ENCODE measurements around the gene BLTP2.
A peak's percentile ranks its signal among the peaks of the same experiment; 100 is the strongest.
"Not testable (repeated sequence)": the region's sequence is repeated elsewhere in the genome, so short reads cannot be mapped to it uniquely, and the experiment has no call there.

Gene BLTP2

DNA sequence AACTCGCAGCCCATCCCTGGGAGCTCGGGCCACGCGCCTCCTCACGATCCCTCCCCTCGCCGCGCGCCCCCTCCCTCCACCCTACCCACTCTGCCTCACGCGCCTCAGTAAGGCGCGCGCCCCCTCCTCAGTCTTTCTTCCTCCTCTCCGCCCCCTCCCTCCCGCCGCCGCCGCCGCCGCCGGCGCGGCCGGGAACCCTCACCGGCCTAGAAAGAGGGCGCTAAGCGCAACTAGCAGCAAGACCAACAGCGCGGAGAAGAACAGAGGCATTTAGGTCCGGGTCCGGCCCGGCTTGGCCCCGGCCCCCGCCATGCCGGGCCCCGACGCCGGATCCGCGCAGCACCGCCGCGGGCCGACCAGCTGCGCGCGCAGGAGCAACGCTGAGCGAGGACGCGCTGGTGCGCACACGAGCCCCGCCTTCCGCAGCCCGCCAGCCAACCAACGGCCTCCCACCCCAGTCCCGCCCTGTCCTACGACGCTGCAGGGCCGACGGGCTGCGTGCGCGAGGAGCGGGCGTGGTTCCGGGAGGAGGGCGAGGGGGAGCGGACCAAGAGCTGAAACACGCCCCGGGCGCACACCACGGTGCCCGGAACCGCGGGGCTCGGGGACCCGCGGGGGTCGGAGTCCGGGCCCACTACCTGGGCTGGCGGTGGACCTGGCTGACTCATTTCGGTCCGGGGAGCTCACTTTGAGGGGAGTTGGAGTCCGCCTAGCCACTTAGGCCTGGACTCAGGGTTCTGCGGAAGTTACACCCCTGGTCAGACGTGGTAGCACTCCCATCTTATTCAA lies at the start of gene BLTP2:
TSS of gene BLTP2 (minus strand) at position 372 of the 789 bp plus-strand sequence. CDS start at position 270, 102 bp downstream.
- peak; percentile 94 for DNase-seq

GRCh38 chr17:28693869-28694268 lies 48.9 kb upstream of the BLTP2 start:
- no peak for DNase-seq

DNA sequence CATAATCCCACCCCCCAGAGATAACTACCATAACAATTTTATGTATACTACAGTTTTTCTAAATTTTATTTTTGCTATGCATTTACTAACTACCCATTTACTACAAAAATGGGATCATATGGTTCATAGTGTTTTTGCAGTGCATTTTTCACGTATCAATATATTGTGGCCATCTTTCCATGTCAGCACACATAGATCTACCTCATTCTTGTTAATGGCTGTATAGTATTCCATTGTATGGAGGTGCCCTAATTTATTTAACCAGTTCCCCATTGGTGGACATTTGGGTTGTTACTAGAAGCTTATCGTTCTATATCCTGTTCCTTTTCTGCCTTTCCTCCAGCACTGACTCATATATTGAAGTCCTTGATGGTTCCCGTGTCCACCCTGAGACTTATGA lies 44.1 kb upstream of the BLTP2 start:
- DNase-seq: no peak

DNA sequence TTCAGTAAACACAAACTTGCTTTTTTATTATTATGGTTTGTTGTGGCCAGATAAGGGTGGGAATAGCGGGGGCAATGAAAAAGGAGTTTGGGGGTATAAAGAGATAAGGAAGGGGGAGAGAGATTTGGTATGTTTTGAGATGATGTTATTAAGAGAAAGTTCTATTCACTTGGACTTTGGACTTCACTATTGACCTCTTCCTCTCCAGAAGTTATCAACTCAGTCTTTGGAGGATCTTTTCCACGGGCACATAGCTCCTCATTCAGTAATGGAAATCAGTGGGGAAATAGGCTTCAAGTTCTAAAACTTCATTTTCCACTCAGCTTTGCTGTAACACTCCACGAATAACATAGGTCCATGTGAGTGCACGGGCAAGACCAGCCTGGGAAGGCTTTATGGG lies 43.5 kb upstream of the BLTP2 start:
- DNase-seq: no peak

DNA sequence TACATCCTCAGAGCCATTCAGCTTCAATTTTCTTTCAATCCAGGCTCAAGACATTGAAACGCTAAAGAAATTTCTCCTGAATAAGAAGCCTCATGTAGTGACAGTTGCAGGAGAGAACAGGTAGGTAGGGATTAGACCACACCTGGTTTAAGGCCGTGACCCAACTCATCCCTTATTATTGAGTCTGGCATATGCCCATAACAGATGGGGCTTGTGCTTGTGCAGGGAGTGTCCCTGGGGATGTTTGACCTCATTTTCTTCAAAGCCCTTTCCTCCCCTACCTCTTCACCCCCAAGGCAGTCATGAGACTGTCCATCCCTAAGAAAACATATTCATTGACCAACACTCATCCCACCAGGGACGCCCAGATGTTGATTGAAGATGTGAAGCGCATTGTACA lies 41.3 kb upstream of the BLTP2 start:
- DNase-seq: no peak

DNA sequence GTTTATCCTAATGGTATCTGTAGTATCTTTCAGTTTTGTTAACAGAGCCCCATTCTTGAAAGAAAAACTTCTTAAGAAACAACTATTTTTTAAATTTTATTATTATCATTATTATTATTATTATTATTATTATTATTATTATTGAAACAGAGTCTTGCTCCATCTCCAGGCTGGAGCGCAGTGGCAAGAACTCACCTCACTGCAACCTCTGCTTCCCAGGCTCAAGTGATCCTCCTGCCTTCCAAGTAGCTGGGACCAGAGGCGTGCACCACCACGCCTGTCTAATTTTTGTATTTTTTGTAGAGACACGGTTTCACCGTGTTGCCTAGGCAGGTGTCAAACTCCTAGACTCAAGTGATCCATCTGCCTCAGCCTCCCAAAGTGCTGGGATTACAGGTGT lies 40.4 kb upstream of the BLTP2 start:
- DNase-seq: no peak

DNA sequence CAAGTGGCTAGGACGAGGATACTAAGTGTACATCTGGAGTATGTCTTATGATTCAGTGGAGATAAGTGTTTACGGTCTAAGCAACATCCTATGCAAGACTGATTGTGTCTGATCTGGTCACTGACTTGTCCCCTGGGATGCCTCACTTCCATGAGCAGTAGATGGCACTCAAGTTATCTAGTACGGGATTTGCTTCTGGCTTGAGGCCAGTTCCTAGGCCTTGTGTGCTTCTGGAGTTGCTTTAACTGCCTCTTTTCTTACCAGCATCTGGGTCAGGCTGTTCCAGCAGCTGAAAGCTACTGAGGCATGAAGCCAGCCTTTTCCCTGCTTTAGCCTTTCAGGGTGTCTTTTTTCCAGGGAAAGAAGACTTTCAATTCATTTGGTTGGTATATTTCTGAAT lies 40.0 kb upstream of the BLTP2 start:
- peak; percentile 14 for DNase-seq

GRCh38 chr17:28682655-28683054 lies 37.7 kb upstream of the BLTP2 start:
- DNase-seq: no peak

GRCh38 chr17:28675980-28676379 lies 31.0 kb upstream of the BLTP2 start:
- DNase-seq: peak; percentile 93

DNA sequence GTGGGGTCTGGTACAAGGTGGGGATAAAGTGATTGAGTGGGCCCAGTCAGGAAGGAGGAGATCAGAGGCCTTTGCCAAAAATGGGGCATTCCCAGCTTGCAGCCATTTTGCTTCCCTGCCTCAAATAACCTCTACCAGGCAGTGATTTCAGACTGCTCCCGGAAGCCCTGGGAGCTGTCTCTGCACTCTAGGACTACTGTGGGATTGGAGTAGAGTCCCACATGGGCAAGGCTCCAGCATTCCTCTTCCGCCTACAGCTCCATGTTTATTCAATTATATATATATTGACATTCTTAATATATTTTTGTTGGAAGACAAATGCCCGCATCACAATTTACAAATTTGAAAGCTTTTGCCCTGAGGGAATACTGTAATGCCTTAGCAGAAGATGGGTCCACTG lies 30.5 kb upstream of the BLTP2 start:
- DNase-seq: no peak

DNA sequence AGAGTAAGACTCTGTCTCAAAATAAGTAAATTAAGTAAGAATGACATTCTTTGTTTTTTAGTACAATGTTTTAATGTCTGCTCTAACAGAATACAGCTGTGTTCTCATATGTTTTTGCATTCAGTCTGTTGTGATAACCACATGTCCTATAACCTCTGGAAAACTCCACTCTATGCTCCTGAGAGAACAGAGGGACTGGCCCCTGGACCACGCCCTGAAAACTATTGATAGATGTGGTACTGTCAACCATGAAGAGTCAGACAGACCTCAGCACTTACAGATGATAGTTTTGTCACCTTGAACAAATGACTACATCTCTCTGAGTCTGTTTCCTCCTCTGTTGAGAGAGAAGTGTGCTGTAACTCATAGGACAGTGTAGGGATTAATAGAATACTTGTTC lies 25.0 kb upstream of the BLTP2 start:
- DNase-seq: no peak

DNA sequence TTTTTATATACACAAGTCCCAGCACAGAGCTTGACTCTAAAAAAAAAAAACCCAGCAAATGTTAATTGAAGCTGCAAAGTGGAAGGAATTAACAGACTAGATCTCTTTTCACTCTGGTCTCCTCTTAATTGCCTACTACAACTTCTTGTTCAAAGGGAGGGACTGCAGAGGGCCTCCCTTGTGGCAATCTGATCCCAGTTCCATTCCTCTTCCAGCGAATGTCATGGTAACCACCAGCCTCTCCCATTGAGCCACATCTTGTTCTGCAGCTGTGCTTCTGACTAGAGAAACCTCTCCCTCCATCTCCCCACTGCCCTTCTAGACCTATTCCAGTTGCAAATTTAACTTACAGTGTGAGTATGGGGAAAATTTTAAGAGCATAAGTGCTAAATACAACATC lies 22.9 kb upstream of the BLTP2 start:
- DNase-seq: no peak

DNA sequence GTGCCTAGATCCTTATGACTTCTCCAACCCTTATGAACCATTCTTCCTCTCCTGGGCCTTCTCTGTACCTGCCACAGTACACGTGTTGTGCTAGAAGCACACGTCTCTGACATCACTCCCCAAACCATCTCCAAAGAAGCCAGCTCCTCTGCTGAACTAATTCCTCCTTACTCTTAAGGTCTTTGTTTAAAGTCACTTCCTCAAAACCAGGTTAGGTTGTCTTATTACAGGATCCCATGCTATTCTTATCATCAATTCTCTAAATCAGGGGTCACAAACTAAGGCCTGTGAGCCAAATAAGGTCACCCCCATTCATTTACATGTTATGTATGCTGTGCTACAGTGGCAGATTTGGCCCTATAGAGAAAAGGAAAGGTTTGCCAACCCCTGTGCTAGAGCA lies 21.0 kb upstream of the BLTP2 start:
- no peak for DNase-seq

DNA sequence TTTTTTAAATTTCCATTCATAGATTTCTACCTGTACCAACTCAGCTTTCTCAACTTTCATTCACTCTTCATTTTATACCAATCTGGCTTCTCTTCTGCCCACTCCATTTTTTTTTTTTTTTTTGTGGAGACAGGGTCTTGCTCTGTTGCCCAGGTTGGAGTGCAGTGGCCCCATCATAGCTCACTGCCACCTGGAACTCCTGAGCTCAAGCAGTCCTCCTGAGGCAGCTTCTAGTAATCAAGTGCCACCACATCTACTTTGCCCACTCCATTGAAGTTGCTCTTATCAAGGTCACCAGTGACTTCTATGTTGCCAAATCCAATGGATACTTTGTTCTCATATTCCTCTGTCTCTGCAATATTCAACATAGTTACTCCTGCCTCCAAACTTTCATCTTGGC lies 18.8 kb upstream of the BLTP2 start:
- no peak for DNase-seq

DNA sequence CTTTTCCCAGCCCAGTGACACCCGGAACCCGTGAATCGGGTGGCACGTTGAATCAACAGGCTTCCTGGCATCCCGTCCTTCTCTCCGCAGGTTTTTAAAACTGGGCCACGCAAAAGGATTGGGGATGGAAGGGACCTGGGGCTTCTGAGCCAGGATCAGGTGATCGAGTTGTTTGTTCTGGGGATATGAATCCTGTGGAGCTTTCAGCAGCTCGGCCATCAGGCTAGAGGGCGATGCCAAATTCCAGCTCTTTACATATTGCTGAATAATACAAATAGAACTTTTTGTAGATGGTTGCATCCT lies 17.5 kb upstream of the BLTP2 start:
- no peak for DNase-seq

DNA sequence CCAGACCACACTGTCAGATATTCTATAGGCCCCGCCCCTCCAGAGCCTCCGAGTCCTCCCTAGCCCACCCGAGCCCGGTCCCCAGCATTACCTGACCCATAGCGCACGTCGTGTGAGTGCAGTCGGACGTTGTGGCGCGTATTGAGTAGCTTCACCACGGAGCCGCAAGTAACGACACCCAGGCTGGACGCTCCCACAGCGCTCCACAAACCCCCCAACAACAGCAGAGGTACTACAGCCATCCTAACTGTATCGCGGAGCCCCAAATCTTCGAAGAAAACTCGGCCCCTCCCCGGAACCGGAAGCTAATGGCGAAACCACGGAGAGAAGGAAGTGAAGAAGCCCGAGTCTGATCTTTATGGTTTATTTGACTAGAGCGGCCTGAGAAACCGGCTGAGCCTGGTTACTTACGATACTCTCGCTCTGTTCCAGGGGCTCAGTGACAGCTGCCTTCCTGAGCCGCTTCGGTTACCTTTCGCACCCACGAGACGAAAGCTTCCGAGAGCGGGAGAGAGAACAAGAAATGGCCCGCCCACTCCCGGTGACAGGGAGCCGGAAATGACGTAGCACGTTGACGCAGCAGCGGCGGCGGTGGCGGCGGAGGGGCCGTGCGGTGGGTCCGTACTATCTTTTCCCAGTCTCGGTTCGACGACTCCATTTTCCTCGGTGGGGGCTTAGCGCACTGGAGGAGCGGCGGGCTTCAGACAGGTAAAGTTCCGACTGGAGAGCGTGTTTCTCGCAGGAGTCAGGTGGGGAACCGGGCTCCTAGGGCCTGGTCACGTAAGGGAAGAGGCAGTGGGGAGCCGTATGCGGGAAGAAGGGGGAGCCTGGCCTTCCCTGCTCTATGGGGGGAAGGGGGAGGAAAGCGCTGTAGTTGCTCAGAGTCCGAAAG lies 16.9 kb upstream of the BLTP2 start, which contains the start of the genes SDF2 and SUPT6H:
TSS of gene SDF2 (minus strand) at position 272 of the 892 bp plus-strand sequence. CDS start at position 242, 30 bp downstream.
TSS of gene SUPT6H (plus strand) at position 571 of the 892 bp plus-strand sequence. CDS start 11,197 bp downstream, outside the sequence.
- DNase-seq: peak; percentile 89

- DNase-seq: not testable (repeated sequence)
These were observed 14.5 kb upstream of the BLTP2 start for GRCh38 chr17:28659497-28659881.

DNA sequence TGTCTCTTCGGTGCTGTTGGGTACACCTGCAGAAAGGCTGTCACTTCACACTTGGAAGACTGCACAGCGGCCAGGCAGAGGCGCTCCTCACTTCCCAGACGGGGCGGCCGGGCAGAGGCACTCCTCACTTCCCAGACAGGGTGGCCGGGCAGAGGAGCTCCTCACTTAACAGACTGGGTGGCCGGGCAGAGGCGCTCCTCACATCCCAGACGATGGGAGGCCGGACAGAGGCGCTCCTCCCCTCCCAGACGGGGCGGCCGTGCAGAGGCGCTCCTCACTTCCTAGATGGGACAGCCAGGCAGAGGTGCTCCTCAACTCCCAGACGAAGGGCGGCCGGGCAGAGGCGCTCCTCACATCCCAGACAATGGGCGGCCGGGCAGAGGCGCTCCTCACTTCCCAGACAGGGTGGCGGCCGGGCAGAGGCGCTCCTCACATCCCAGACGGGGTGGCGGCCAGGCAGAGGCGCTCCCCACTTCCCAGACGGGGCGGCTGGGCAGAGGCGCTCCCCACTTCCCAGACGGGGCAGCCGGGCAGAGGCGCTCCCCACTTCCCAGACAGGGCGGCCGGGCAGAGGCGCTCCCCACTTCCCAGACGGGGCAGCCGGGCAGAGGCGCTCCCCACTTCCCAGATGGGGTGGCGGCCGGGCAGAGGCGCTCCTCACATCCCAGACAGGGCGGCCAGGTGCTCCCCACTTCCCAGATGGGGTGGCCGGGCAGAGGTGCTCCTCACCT lies 14.0 kb upstream of the BLTP2 start:
- DNase-seq: not testable (repeated sequence)

- DNase-seq: not testable (repeated sequence)
These were observed 13.4 kb upstream of the BLTP2 start for GRCh38 chr17:28658342-28658741.

GRCh38 chr17:28657756-28658155 lies 12.8 kb upstream of the BLTP2 start:
- no peak for DNase-seq

- DNase-seq: no peak
These were observed 10.2 kb upstream of the BLTP2 start for GRCh38 chr17:28655160-28655559.

DNA sequence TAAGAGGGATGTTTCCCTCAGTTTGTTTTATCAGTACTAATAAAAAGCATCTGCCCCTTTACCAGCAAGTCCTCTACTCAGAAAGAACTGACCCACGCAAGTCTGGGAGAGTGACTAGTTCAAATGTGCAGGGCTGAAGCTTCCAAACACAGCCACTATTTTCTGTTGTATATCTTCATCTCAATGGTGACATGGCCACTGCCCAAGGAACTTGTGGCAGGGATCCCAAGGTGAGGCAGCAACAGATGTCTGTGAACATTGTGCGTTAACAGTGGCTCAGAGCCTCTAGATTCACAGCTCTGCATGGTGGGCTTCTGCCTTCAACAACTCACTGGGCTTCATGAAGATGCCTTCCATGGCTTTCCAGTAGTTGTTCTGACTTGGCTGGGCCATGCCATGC lies 3.7 kb upstream of the BLTP2 start:
- DNase-seq: no peak

GRCh38 chr17:28646039-28646754 lies 1.2 kb upstream of the BLTP2 start:
- DNase-seq: no peak

Measured in NCI-H526 treated with DMSO at 0.1 percent for 48 hours (cell line).